ENCODE results near the gene BUD13.

Gene BUD13

GRCh38 chr11:116800610-116801009 is 27.8 kb upstream of the BUD13 start:
- Histone ChIP-seq H3K79me2 (ENCODE audit: insufficient read depth, low read length) (no peaks in the 10 kb centered on the region), H4K20me1 (ENCODE audit: insufficient read depth, low read length) (no peaks in the 10 kb centered on the region), H3K36me3 (ENCODE audit: insufficient read depth, low read length) (no peaks in the 10 kb centered on the region; the same call in 1 of the 2 replicates), H3K27ac (ENCODE audit: low read depth, low read length, poor library complexity, severe bottlenecking) (no peak overlapping the region), H3K9me3 (ENCODE audit: low read length) (no peaks in the 10 kb centered on the region), H3K4me3 (ENCODE audit: low read depth, low read length, poor library complexity, severe bottlenecking) (no peak overlapping the region), H3F3A (ENCODE audit: insufficient read depth, low read length) (no peaks in the 10 kb centered on the region), H3K4me1 (ENCODE audit: insufficient read depth, low read length, severe bottlenecking) (no peaks in the 10 kb centered on the region), H2AFZ (ENCODE audit: low read length) (no peak overlapping the region), H3K9ac (ENCODE audit: low read length) (no peak overlapping the region), H3K4me2 (ENCODE audit: low read length) (no peak overlapping the region), H3K9me2 (ENCODE audit: low read depth, low read length) (no peaks in the 10 kb centered on the region), H3K27me3 (ENCODE audit: insufficient read depth, low read length) (no peaks in the 10 kb centered on the region)
- TF ChIP-seq CTCF (IDR thresholded peaks at IDR 0.05; ENCODE audit: low read length) (no peak), EZH2 (IDR thresholded peaks at IDR 0.05; ENCODE audit: borderline replicate concordance, low read length) (no peak)

- no peak overlapping the region for H3K4me3 ChIP-seq (ENCODE audit: low read depth, low read length, poor library complexity, severe bottlenecking)
- no peak overlapping the region for H3K4me2 ChIP-seq (ENCODE audit: low read length)
- no peak overlapping the region for H3K9ac ChIP-seq (ENCODE audit: low read length)
- H3K27me3 ChIP-seq (ENCODE audit: insufficient read depth, low read length): no peaks in the 10 kb centered on the region
- H4K20me1 ChIP-seq (ENCODE audit: insufficient read depth, low read length): no peaks in the 10 kb centered on the region
- no peak overlapping the region for H3K27ac ChIP-seq (ENCODE audit: low read depth, low read length, poor library complexity, severe bottlenecking)
- no peaks in the 10 kb centered on the region for H3K79me2 ChIP-seq (ENCODE audit: insufficient read depth, low read length)
- H3K4me1 ChIP-seq (ENCODE audit: insufficient read depth, low read length, severe bottlenecking): no peaks in the 10 kb centered on the region
- no peaks in the 10 kb centered on the region for H3K9me2 ChIP-seq (ENCODE audit: low read depth, low read length)
- no peaks in the 10 kb centered on the region; the same call in 1 of the 2 replicates for H3K36me3 ChIP-seq (ENCODE audit: insufficient read depth, low read length)
- H2AFZ ChIP-seq (ENCODE audit: low read length): no peak overlapping the region
- H3F3A ChIP-seq (ENCODE audit: insufficient read depth, low read length): no peaks in the 10 kb centered on the region
- no peak for TF ChIP-seq EZH2 (IDR thresholded peaks at IDR 0.05; ENCODE audit: borderline replicate concordance, low read length)
- no peaks in the 10 kb centered on the region for H3K9me3 ChIP-seq (ENCODE audit: low read length)
Measured at GRCh38 chr11:116798368-116798767, 25.6 kb upstream of the BUD13 start.

- TF ChIP-seq EZH2 (IDR thresholded peaks at IDR 0.05; ENCODE audit: borderline replicate concordance, low read length): no peak
- TF ChIP-seq CTCF (IDR thresholded peaks at IDR 0.05; ENCODE audit: low read length): no peak
- H3K9me2 ChIP-seq (ENCODE audit: low read depth, low read length): no peaks in the 10 kb centered on the region
- no peak overlapping the region for H3K9ac ChIP-seq (ENCODE audit: low read length)
Measured at GRCh38 chr11:116797816-116798215, 25.0 kb upstream of the BUD13 start.

GRCh38 chr11:116796548-116796947 is 23.8 kb upstream of the BUD13 start:
- Histone ChIP-seq H3K9ac (ENCODE audit: low read length) (no peak overlapping the region), H3F3A (ENCODE audit: insufficient read depth, low read length) (no peaks in the 10 kb centered on the region), H3K27me3 (ENCODE audit: insufficient read depth, low read length) (no peaks in the 10 kb centered on the region), H4K20me1 (ENCODE audit: insufficient read depth, low read length) (no peaks in the 10 kb centered on the region), H3K79me2 (ENCODE audit: insufficient read depth, low read length) (no peaks in the 10 kb centered on the region), H3K9me2 (ENCODE audit: low read depth, low read length) (no peaks in the 10 kb centered on the region), H3K4me1 (ENCODE audit: insufficient read depth, low read length, severe bottlenecking) (peaks cover 5% of the 10 kb centered on the region), H3K27ac (ENCODE audit: low read depth, low read length, poor library complexity, severe bottlenecking) (no peak overlapping the region), H3K36me3 (ENCODE audit: insufficient read depth, low read length) (no peaks in the 10 kb centered on the region), H3K9me3 (ENCODE audit: low read length) (no peaks in the 10 kb centered on the region), H3K4me2 (ENCODE audit: low read length) (no peak overlapping the region), H3K4me3 (ENCODE audit: low read depth, low read length, poor library complexity, severe bottlenecking) (no peak overlapping the region), H2AFZ (ENCODE audit: low read length) (no peak overlapping the region)
- TF ChIP-seq EZH2 (IDR thresholded peaks at IDR 0.05; ENCODE audit: borderline replicate concordance, low read length) (no peak), CTCF (IDR thresholded peaks at IDR 0.05; ENCODE audit: low read length) (no peak)

More at GRCh38 chr11:116797816-116798215, 25.0 kb upstream of the BUD13 start:
- no peaks in the 10 kb centered on the region for H4K20me1 ChIP-seq (ENCODE audit: insufficient read depth, low read length)
- no peaks in the 10 kb centered on the region; the same call in 1 of the 2 replicates for H3K36me3 ChIP-seq (ENCODE audit: insufficient read depth, low read length)
- no peak overlapping the region for H3K4me2 ChIP-seq (ENCODE audit: low read length)
- no peaks in the 10 kb centered on the region for H3K9me3 ChIP-seq (ENCODE audit: low read length)
- no peaks in the 10 kb centered on the region for H3K4me1 ChIP-seq (ENCODE audit: insufficient read depth, low read length, severe bottlenecking)
- H3K27ac ChIP-seq (ENCODE audit: low read depth, low read length, poor library complexity, severe bottlenecking): no peak overlapping the region
- no peaks in the 10 kb centered on the region for H3F3A ChIP-seq (ENCODE audit: insufficient read depth, low read length)
- H2AFZ ChIP-seq (ENCODE audit: low read length): no peak overlapping the region
- no peaks in the 10 kb centered on the region for H3K79me2 ChIP-seq (ENCODE audit: insufficient read depth, low read length)
- H3K27me3 ChIP-seq (ENCODE audit: insufficient read depth, low read length): no peaks in the 10 kb centered on the region
- no peak overlapping the region for H3K4me3 ChIP-seq (ENCODE audit: low read depth, low read length, poor library complexity, severe bottlenecking)

Measured in OCI-LY1 (cell line).